HepG2 (cell line): ENCODE data around the gene IKZF4. TPM values are rescaled to one million over a fixed set of nuclear protein-coding genes. Genes with fewer than 3 reads are reported as not detected.
A peak's percentile ranks its signal among the peaks of the same experiment; 100 is the strongest.

Experiments used
- ATAD3A ChIP-seq: sonication (generic); formaldehyde crosslinking; IDR thresholded peaks from 2 replicates; pipeline ENCODE4 v1.4.0; 2020; ENCODE audit warnings: missing genetic modification reagents
- FLYWCH1 ChIP-seq: sonication (generic); formaldehyde crosslinking; IDR thresholded peaks from 2 replicates; pipeline ENCODE4 v1.8.1; 2023; ENCODE audit warnings: mild to moderate bottlenecking, missing genetic modification reagents
- HOXA3 ChIP-seq: sonication (generic); formaldehyde crosslinking; IDR thresholded peaks from 2 replicates; pipeline ENCODE4 v1.5.0; 2020; ENCODE audit warnings: missing genetic modification reagents
- TGIF2 ChIP-seq: IDR thresholded peaks from 2 replicates; pipeline ENCODE4 v1.6.1; 2016; ENCODE audit warnings: control low read depth, missing compliant biosample characterization
- ZNF567 ChIP-seq: sonication (generic); formaldehyde crosslinking; IDR thresholded peaks from 2 replicates; pipeline ENCODE4 v1.8.1; 2023; ENCODE audit warnings: mild to moderate bottlenecking, missing genetic modification reagents, borderline replicate concordance
- ZSCAN9 ChIP-seq: IDR thresholded peaks from 2 replicates; pipeline ENCODE4 v1.6.1; 2016; ENCODE audit warnings: borderline replicate concordance
- polyA plus RNA-seq, 8 experiments: library from polyadenylated mRNA; depleted of rRNA in 3 of 8; stranded (reverse) in 7 of 8; unstranded in 1 of 8; fragments of >200 nt; fragmentation: Illumina TruSeq in 4 of 8; extraction: Trizol in 4 of 8; gene quantifications; 2 replicates each; pipeline versions ENCODE4 v1.2.1 to v1.2.3, GENCODE V29; 2011 to 2016; ENCODE audit warnings: low read depth in 4 of 8, missing spikeins in 1 of 8, mixed read lengths in 1 of 8; ENCODE audit not compliant: insufficient read depth in 1 of 8
- total RNA-seq, 5 experiments: library from RNA; depleted of rRNA; stranded (reverse); fragments of >200 nt; fragmentation: Illumina TruSeq; extraction: Trizol; gene quantifications; 2 replicates each; pipeline ENCODE4 v1.2.3, GENCODE V29; 2016; ENCODE audit warnings: low read depth in 1 of 5
- TF ChIP-seq, protein P1 (sequence below): sonication (generic); formaldehyde crosslinking; conservative IDR thresholded peaks from 2 replicates; pipeline ENCODE4 v1.4.0; 2020; ENCODE audit warnings: mild to moderate bottlenecking, missing genetic modification reagents, moderate library complexity
- TF ChIP-seq, protein P2 (sequence below), 2 experiments: IDR thresholded peaks; 2 replicates each; pipeline ENCODE4 v1.6.1; 2011 to 2012; ENCODE audit warnings: low read length in 2 of 2, borderline replicate concordance in 1 of 2, low read depth in 1 of 2, mild to moderate bottlenecking in 1 of 2, moderate library complexity in 1 of 2
- TF ChIP-seq, protein P3 (sequence below): sonication (generic); formaldehyde crosslinking; IDR thresholded peaks from 2 replicates; pipeline ENCODE4 v1.4.0; 2020; ENCODE audit warnings: missing genetic modification reagents, mild to moderate bottlenecking, borderline replicate concordance
- TF ChIP-seq, protein P4 (sequence below): sonication (generic); formaldehyde crosslinking; IDR thresholded peaks from 2 replicates; pipeline ENCODE4 v1.4.0; 2020; ENCODE audit warnings: mild to moderate bottlenecking, missing genetic modification reagents
- TF ChIP-seq, protein P5 (sequence below): sonication (generic); formaldehyde crosslinking; IDR thresholded peaks from 2 replicates; pipeline ENCODE4 v1.5.0; 2020; ENCODE audit warnings: missing genetic modification reagents

The IKZF4 gene
- total and polyA plus RNA-seq, 2 of the 13 experiments (the other 11 are each of a cell fraction or from before 2014, with no cell fraction given), result 0.58 to 2.2 TPM

DNA sequence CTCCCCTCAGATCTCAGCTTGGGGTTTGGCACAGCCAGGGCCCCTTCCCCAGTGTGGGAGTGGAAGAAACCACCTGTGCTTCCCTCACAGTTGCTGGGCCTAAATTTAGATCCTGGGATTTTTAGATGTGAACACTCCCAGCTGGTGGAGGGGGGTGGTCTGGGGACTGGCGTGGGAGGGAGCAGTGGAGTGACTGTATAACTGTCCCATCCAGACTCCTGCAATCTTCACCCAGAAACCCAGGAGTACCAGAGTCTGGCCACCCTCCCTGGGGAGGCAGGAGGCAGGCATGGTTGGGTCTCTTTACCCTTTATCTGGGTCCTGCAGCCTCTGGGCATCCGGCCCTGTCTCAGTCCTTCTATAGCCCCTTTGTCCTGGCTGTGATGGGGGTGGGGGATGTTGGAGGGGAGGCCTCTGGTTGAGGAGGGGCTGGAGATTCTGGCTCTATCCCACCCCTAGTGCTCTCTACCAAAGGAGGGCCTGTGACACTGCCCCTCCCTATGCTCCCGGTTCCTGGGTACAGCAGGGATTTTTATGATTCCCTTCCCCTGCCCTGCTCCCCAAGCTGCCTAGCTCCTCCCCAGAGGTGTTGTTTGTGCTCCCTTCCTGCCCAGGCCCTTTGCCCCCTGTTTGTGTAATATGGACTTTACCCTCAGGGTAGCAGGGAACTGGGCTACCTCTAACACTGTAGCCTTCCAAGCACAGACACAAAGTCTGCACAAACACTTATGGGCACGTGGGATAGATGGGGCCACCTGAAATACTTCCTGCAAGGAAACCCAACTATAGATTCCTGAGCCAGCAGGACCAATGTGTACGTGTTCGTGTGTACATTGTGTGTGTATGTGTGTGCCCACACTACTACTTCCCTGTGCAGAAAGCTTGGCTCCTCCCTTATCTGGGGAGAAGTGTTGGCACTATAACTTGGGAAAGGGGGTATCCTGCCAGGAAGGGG is 60.8 kb downstream of the IKZF4 start (continued):
- TF ChIP-seq ATAD3A (CRISPR knock-in tag), result no peak
- TF ChIP-seq, protein P1, sequence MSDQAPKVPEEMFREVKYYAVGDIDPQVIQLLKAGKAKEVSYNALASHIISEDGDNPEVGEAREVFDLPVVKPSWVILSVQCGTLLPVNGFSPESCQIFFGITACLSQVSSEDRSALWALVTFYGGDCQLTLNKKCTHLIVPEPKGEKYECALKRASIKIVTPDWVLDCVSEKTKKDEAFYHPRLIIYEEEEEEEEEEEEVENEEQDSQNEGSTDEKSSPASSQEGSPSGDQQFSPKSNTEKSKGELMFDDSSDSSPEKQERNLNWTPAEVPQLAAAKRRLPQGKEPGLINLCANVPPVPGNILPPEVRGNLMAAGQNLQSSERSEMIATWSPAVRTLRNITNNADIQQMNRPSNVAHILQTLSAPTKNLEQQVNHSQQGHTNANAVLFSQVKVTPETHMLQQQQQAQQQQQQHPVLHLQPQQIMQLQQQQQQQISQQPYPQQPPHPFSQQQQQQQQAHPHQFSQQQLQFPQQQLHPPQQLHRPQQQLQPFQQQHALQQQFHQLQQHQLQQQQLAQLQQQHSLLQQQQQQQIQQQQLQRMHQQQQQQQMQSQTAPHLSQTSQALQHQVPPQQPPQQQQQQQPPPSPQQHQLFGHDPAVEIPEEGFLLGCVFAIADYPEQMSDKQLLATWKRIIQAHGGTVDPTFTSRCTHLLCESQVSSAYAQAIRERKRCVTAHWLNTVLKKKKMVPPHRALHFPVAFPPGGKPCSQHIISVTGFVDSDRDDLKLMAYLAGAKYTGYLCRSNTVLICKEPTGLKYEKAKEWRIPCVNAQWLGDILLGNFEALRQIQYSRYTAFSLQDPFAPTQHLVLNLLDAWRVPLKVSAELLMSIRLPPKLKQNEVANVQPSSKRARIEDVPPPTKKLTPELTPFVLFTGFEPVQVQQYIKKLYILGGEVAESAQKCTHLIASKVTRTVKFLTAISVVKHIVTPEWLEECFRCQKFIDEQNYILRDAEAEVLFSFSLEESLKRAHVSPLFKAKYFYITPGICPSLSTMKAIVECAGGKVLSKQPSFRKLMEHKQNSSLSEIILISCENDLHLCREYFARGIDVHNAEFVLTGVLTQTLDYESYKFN (CRISPR knock-in tag), result peak; percentile 100
- TF ChIP-seq, protein P2, sequence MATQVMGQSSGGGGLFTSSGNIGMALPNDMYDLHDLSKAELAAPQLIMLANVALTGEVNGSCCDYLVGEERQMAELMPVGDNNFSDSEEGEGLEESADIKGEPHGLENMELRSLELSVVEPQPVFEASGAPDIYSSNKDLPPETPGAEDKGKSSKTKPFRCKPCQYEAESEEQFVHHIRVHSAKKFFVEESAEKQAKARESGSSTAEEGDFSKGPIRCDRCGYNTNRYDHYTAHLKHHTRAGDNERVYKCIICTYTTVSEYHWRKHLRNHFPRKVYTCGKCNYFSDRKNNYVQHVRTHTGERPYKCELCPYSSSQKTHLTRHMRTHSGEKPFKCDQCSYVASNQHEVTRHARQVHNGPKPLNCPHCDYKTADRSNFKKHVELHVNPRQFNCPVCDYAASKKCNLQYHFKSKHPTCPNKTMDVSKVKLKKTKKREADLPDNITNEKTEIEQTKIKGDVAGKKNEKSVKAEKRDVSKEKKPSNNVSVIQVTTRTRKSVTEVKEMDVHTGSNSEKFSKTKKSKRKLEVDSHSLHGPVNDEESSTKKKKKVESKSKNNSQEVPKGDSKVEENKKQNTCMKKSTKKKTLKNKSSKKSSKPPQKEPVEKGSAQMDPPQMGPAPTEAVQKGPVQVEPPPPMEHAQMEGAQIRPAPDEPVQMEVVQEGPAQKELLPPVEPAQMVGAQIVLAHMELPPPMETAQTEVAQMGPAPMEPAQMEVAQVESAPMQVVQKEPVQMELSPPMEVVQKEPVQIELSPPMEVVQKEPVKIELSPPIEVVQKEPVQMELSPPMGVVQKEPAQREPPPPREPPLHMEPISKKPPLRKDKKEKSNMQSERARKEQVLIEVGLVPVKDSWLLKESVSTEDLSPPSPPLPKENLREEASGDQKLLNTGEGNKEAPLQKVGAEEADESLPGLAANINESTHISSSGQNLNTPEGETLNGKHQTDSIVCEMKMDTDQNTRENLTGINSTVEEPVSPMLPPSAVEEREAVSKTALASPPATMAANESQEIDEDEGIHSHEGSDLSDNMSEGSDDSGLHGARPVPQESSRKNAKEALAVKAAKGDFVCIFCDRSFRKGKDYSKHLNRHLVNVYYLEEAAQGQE (IDR thresholded peaks at IDR 0.05; ENCODE audit: borderline replicate concordance in 1 of 2, low read depth in 1 of 2, low read length in 2 of 2), result peak in 1 of 2 experiments; percentile 74; a peak in 1 of 4 replicates
- TF ChIP-seq, protein P3, sequence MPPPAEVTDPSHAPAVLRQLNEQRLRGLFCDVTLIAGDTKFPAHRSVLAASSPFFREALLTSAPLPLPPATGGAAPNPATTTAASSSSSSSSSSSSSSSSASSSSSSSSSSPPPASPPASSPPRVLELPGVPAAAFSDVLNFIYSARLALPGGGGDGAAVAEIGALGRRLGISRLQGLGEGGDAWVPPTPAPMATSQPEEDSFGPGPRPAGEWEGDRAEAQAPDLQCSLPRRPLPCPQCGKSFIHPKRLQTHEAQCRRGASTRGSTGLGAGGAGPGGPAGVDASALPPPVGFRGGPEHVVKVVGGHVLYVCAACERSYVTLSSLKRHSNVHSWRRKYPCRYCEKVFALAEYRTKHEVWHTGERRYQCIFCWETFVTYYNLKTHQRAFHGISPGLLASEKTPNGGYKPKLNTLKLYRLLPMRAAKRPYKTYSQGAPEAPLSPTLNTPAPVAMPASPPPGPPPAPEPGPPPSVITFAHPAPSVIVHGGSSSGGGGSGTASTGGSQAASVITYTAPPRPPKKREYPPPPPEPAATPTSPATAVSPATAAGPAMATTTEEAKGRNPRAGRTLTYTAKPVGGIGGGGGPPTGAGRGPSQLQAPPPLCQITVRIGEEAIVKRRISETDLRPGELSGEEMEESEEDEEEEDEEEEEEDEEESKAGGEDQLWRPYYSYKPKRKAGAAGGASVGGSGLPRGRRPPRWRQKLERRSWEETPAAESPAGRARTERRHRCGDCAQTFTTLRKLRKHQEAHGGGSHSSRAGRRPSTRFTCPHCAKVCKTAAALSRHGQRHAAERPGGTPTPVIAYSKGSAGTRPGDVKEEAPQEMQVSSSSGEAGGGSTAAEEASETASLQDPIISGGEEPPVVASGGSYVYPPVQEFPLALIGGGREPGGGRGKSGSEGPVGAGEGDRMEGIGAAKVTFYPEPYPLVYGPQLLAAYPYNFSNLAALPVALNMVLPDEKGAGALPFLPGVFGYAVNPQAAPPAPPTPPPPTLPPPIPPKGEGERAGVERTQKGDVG, result peak; percentile 80; the same call in 1 of the 2 replicates
- 0 out of 2 replicates have a peak, but pooled peaks have one; percentile 54 for TF ChIP-seq ZNF567 (CRISPR knock-in tag)
- no peak for TF ChIP-seq FLYWCH1 (CRISPR knock-in tag)
- TF ChIP-seq ZSCAN9, result peak; percentile 96; the same call in 1 of the 2 replicates
- peak; percentile 92; the same call in 1 of the 2 replicates for TF ChIP-seq HOXA3
- TF ChIP-seq, protein P4, sequence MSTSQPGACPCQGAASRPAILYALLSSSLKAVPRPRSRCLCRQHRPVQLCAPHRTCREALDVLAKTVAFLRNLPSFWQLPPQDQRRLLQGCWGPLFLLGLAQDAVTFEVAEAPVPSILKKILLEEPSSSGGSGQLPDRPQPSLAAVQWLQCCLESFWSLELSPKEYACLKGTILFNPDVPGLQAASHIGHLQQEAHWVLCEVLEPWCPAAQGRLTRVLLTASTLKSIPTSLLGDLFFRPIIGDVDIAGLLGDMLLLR (CRISPR knock-in tag), result no peak
- TF ChIP-seq, protein P5, sequence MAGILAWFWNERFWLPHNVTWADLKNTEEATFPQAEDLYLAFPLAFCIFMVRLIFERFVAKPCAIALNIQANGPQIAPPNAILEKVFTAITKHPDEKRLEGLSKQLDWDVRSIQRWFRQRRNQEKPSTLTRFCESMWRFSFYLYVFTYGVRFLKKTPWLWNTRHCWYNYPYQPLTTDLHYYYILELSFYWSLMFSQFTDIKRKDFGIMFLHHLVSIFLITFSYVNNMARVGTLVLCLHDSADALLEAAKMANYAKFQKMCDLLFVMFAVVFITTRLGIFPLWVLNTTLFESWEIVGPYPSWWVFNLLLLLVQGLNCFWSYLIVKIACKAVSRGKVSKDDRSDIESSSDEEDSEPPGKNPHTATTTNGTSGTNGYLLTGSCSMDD (CRISPR knock-in tag), result no peak
- peak; percentile 84; the same call in 1 of the 2 replicates for TF ChIP-seq TGIF2
